GM18511 (cell line): ENCODE data around the gene PLAAT5.
"Not testable (repeated sequence)": the region's sequence is repeated elsewhere in the genome, so short reads cannot be mapped to it uniquely, and the experiment has no call there.

ENCODE experiments used
- ATAC-seq: cut with Tn5 transposase; IDR thresholded peaks from one replicate; pipeline ENCODE4 v1.9.1; 2021; ENCODE audit warnings: mild to moderate bottlenecking, moderate library complexity; ENCODE audit not compliant: unreplicated experiment

The PLAAT5 gene, protein sequence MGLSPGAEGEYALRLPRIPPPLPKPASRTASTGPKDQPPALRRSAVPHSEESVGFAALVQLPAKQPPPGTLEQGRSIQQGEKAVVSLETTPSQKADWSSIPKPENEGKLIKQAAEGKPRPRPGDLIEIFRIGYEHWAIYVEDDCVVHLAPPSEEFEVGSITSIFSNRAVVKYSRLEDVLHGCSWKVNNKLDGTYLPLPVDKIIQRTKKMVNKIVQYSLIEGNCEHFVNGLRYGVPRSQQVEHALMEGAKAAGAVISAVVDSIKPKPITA

DNA sequence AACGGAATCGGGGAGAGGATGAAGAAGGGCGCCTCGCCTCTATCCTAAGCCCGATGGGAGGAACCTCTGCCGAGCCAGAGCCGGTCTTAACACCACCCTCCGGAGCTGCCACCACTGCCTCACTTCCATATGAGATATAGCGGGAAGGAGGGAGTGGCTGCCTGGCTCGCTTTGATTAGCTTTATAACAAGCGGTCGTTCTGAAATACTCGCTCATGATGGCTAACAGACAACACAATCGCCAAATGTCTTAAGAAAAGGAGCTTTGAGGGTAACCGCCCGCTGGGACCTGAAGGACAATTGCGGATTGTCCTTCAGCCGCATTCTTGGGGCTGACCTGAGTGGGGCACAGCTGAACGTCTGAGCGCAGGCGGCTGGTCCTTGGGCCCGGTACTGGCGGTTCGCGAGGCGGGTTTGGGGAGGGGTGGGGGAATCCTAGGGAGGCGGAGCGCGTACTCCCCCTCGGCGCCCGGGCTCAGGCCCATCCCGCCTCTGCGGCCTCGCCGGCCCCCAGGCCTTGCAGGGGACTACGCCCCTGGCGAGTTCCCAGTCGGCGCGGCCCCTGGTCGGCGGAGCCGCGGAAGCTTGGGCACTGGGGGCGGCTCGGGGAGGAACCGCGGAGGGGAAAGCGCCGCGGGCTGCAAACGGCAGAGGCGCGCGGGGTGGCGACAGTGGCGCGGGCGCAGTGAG lies at the start of gene PLAAT5:
Gene PLAAT5 (minus strand): TSS at position 617 of the 689 bp plus-strand sequence. CDS start 133 bp downstream, at position 484.
- no peak for ATAC-seq

DNA sequence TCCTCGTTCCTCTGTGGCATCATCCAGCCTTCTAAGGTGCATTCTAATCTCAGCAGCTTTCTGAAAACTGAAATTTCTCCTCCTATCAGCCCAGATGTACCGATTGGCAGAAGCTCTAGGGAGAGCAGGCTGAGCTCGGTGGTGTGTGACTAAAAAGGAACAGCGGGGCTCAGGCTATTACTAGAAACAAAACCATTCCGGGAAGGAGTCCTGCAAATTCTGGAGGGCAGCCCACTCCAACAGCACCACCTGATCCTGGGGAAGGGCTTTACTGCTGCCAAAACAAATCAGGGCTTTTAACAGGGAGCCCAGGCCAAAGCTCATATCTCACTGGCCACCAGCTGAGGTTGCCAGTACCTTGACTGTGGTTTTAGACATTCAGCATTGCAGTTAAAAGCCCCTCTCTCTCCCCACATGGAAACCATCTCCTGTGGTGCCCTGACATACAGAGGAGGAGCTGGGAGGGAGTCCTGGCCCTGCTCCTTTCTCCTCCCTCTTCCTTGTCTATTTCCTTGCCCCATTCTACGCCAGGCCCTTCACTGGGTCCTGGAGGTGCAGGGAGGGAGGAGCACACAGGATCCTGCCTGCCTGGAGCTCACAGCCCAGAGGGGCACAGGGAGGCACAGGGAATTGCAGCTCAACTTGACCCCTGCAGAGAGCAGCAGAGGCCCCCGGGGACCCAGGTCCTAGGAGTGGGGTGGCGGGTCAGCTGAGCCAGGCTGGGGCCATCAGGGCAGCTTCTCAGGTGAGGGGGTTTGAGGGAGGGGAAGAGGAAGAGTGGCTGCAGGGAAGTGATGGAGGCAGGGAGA lies 46.5 kb upstream of the PLAAT5 start:
- no peak for ATAC-seq

DNA sequence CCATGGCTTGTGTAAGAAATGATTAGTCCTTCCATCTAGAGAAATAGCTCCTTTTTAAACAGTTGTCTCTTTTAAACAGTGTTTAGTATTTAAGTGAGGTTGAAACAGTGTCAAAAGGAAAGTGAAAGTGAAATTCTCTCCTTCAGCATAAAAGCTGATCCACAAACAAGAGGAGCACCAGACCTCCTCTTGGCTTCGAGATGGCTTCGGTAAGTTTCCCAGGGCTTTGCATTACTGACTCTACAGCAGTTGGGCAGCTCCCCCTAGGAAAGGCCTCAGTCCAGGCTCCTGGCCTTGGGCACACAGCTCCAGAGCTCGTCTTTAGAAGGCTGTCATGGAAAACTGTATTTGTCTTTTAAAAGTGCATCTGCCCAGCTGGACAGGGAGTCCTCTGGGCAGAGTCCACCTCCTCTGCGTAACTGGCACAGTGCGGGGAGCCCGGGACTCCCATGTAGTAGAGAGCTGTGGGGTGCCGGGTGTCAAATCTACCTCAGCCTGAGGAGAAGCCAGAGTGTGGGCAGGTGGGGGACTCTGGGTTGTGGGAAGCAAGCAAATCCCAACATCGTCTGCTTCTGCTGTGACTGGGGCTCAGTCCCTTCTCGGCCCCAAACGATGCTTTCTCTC lies 45.8 kb upstream of the PLAAT5 start, which contains the start of gene PLAAT4:
Gene PLAAT4 (plus strand): TSS at position 140 of the 624 bp plus-strand sequence. CDS start 61 bp downstream, at position 201.
- no peak for ATAC-seq

DNA sequence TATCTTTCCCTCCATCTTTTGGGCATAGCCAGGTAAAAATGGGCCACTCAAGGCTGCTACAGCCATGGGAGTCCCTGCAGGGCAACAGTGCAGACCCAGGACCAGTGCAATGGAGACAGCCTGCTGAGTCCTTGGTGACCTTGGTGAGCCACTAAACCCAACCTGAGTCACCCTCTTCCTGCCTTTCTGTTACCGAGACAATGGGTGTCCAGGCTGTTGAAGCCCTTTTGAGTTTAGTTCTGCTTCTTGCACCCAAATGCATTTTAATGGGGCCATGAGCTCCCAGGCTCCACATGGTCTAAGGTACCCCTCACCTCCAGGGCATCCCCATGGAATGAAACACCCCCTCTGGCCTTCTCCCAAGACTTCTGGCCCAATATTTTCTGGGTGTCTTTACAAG lies 44.8 kb upstream of the PLAAT5 start:
- no peak for ATAC-seq

DNA sequence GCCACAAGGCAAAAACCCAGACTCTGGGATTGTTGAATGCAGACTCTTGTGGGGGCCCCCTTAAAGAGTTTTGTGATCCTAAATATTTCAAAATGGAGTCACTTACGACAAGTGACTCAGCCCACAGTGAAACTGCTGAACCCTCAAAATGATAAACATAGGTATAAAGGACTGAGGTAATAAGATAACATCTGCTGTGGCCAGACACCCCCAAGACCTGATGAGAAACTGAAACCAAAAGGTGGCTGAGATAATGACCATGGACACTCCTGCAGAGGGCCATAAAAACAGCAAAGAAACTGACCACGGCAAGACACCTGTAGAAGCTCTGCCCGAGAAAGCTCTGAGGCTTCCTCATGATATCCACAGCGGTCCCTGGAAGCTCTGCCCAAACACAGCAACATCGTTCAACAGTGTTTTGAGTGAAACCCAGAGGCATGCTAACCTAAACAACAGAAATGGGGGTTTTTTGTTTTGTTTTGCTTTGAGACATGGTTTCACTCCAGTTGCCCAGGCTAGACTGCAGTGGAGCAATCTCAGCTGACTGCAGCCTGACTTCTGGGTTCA lies 44.0 kb upstream of the PLAAT5 start:
- ATAC-seq = peak; percentile 57

DNA sequence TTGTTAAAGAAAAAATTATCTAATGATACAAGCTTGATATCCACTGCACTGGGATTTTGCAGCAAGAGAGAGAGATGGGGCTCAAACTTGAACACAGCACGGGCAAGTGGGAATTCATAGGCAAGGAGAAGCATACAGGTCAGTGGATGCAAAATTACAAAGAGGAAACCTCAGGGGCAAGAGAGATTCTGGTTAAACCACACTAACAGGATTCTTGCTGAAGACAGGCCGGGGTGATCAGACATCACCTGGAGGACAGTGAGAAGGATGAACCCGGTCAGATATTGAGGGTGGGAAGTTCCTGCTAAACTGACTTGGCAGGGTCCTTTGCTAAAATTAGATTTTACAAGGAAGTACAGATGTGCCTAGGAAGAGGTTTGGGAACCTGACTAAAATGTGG lies 43.1 kb upstream of the PLAAT5 start:
- ATAC-seq = no peak

DNA sequence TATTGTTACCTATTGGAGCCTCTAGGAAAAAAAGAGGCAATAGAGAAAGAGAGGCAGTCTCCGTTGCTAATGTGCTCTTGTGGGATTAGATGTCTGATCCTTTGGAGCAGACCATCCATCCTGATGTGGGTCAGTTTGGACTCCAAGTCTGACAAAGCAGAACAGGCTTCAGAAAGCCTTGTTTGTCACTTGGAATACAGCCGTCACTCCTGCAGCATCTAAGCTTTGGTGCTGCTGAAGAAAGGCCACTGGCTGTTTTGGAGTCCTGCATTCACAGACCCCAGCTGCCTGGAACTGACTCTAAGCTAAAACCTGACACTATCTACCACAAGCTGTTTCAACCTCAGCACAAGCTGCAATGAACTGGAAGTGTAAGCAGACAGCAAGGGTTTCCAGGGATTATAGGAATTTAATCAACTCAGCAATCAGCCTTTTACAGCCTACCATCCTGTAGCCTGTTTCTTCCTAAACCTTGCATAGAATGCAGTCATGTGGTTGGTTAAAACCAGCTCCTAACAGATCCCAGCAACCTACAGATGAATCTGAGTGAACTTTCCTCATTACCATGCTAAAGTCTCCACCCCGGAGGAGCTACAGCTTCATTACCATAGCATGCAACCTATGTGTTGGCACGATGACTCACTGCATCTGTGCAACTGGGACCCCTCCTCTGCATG lies 42.0 kb upstream of the PLAAT5 start:
- no peak for ATAC-seq

DNA sequence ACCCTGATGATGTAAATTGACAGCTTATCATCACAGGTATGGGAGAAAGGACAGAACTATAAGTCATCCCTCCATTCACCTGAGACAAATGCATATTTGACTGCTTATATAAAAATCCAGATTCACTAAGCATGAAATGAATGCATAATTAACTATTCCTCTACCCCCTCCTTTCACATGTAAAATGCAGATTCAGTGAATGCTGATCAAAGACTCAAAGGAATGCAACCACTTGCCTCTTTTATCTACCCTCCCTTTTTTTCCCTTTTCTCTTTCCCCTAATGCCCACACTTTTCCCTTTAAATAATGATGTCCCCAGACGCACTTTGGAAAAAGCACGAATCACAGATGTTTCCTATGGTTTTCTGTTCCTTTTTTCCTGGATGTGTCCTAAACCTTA lies 41.1 kb upstream of the PLAAT5 start:
- ATAC-seq = no peak

DNA sequence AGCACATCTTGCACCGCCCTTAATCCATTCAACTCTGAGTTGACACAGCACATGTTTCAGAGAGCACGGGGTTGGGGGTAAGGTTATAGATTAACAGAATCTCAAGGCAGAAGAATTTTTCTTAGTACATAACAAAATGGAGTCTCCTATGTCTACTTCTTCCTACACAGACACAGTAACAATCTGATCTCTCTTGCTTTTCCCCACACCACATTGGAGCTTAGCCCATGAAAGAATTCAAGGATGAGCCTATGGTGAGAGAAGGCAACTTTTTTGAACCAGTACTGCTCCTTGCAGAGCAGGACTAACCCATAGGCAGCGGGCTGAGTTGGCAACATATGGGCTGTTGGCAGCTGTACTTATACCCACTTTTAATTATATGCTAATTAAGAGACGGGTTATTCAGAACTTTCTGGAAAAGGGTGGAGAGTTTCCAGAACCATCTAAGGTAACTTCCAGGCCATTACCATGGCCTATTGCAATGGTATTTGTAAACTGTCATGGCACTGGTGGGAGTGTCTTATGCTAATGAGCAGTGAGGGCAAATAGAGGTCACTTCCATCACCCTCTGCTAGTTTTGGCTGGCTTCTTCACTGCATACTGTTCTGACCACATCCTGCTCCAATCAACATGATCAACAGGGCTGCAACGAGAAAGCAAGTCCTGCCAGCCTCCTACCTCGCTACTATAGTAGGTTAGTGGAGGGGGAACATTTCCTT lies 40.3 kb upstream of the PLAAT5 start:
- ATAC-seq = peak; percentile 91

DNA sequence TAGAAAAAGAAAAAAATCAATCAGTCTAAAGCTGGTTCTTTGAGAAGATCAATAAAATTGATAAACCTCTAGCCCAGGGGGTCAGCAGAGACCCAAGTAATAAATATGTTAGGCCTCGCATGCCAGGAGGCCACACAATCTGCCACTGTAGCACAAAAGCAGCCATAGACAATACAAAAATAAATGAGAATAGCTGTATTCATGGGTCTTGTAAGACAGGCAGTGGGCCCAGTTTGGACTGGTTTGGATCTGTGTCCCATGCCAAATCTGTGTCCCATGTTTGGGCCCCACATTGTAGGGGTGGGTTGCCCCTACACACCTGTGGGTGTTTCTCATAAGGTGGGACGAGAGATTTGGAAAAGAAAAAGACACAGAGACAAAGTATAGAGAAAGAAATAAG lies 39.1 kb upstream of the PLAAT5 start:
- no peak for ATAC-seq

DNA sequence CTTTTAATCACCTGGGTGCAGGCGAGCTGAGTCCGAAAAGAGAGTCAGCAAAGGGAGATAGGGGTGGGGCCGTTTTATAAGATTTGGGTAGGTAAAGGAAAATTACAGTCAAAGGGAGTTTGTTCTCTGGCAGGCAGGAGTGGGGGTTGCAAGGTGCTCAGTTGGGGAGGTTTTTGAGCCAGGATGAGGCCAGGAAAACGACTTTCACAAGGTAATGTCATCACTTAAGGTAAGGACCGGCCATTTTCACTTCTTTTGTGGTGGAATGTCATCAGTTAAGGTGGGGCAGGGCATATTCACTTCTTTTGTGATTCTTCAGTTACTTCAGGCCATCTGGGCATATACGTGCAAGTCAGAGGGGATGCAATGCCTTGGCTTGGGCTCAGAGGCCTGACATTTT lies 38.4 kb upstream of the PLAAT5 start:
- not testable (repeated sequence) for ATAC-seq

DNA sequence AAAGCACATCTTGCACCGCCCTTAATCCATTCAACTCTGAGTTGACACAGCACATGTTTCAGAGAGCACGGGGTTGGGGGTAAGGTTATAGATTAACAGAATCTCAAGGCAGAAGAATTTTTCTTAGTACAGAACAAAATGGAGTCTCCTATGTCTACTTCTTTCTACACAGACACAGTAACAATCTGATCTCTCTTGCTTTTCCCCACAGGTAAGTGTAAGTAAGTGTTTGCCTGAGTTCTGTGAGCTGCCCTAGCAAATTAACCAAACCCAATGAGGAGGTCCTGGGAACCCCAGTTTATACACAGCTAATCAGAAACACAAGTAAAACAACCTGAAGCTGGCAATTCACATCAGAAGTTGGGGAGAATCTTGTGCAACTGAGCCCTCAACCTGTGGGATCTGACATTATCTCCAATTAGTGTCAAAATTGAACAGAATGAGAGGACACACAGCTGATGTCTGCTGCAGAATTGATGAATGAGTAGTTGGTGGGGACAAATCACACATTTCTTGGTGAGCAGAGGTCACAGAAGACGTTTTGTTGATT lies 37.8 kb upstream of the PLAAT5 start:
- ATAC-seq = not testable (repeated sequence)

DNA sequence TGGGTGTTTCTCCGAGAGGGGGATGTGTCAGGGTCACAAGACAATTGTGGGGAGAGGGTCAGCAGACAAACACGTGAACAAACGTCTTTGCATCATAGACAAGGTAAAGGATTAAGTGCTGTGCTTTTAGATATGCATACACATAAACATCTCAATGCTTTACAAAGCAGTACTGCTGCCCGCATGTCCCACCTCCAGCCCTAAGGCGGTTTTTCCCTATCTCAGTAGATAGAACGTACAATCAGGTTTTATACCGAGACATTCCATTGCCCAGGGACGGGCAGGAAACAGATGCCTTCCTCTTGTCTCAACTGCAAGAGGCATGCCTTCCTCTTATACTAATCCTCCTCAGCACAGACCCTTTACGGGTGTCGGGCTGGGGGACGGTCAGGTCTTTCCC lies 37.2 kb upstream of the PLAAT5 start:
- not testable (repeated sequence) for ATAC-seq

DNA sequence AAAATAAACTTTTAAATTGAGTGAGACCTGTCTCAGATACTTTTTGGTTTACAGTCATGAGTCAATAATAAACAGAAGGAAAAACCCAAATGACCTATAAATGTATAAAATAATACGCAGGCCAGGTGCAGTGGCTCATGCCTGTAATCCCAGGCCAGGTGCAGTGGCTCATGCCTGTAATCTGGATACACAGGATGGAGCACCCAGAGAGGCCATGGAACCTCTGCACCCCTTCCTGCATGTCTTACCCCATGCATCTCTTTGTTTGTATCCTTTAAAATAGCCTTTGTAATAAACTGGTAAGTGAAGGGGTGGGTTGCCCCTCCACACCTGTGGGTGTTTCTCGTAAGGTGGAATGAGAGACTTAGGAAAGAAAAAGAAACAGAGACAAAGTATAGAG lies 36.7 kb upstream of the PLAAT5 start:
- no peak for ATAC-seq

DNA sequence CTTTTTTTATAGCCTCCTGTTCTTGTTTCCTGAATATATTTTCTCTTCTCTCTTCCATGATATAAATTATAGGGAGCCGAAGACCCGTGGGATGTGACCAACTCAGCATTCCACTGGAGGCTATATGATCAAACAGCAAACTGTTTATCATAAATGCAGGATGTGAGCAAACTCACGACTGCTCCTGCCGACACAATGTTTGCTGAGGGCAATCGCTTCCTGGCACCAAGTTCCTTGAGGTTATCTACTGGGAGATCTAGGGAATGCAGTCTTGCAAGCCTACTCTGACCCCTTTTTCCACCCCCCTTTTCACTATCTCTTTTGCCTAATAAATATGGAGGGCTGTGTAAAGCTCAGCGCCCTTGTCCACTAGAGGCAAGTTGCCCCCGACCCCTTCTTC lies 32.2 kb upstream of the PLAAT5 start:
- ATAC-seq = no peak

DNA sequence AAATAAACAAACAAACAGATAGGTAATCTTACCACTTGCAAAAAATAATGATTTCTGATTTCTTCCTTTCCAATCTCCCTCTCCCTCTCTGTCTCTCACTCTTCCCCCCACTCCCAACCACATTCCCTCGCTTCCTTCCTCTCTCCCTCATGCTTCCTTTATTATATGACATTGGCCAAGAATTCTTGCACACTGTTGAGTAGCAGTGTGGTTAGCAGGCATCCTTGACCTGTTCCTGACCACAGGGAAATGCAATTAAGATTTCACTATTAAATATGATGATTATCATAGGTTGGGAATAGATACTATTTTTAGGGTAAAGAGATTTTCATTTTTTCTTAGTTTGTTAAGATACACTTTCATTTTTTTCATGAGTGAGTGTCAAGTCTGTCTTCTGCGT lies 30.9 kb upstream of the PLAAT5 start:
- no peak for ATAC-seq

DNA sequence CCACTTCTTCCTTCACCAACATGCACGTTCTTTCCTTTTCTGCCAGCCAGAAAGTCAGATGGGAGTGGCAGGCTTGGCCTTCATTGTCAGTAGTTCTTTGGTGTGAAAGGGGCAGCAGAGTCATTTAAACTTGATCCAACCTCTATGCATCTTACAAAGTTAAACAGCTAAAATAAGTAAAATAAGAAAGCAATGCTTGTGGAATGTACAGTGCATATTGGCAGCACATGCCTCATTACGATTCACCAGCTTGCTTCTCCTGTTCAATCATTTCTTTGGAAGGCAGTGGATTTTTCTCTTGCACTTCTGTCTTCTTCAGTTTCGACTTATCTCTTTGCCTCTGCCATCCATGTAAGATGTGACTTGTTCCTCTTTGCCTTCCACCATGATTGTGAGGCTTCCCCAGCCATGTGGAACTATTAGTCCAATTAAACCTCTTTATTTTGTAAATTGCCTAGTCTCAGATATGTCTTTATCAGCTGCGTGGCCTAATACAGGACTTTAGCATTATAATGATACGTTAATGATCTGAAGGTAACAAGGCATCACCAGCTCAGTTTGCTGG lies 29.7 kb upstream of the PLAAT5 start:
- ATAC-seq = no peak

DNA sequence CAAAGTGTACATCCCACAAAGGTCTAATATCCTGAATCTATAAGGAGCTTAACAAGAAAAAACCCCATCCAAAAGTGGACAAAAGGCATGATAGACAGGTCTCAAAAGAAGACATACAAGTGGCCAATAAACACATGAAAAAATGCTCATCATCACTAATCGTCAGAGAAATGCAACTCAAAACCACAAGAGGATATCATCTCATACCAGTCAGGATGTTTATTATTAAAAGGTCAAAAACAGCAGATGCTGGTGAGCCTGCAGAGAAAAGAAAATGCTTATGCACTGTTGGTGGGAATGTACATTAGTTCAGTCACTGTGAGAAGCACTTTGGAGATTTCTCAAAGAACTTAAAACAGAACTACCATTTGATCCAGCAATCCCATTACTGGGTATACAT lies 27.6 kb upstream of the PLAAT5 start:
- ATAC-seq = no peak

DNA sequence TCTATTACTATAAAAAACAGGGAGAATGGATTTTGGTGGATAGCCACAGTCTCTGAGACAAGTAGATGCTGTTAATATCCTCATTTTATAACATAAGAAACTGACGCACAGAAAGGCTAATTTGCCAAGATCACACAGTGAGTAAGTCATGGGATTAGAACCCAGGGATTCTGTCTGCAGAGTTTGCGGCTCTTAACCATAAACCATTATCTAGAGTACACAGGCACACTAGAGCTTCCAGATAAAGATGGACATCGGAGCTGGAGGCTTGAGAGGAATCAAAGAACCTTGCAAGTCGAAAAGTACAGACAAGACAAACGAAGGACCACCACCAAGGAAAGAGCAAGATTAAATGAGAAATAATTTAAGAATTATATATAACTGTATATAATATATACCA lies 26.2 kb upstream of the PLAAT5 start:
- ATAC-seq = no peak
